HCT116 (cell line): ENCODE measurements around the gene SYNDIG1. TPM values are rescaled to one million over a fixed set of nuclear protein-coding genes. Genes with fewer than 3 reads are reported as not detected.

Experiments
- ATAC-seq: fragments of 200-7000 bp; cut with Tn5 transposase; 2 replicates; pipeline ENCODE4 v1.9.1; 2020; ENCODE audit warnings: mild to moderate bottlenecking, moderate library complexity
- BruUV-seq: library from RNA; stranded (reverse); fragments of 400-500 nt; replicated peaks from 2 replicates; lab custom pipeline; 2021; lab: Mats Ljungman, UMichigan
- CTCF ChIA-PET: fragments of 300-600 bp; sonication (Branson Sonifier 250); formaldehyde crosslinking; loops from one replicate; lab custom pipeline; 2021; ENCODE audit warnings: antibody characterized with exemption; lab: Charles Lee
- POLR2A ChIA-PET: fragments of 300-600, 350-600 bp; sonication (Branson Sonifier 250); formaldehyde crosslinking; loops from one replicate; lab custom pipeline; 2021; ENCODE audit warnings: antibody characterized with exemption; lab: Charles Lee
- RAD21 ChIA-PET, 2 experiments: fragments of 300-600 bp; sonication (Branson Sonifier 250); formaldehyde crosslinking; loops; one replicate each; lab custom pipeline; 2023; ENCODE audit warnings: low total read pairs in 2 of 2; ENCODE audit not compliant: uncharacterized antibody in 2 of 2, unreplicated experiment in 2 of 2, low non-redundant PET in 1 of 2; lab: Charles Lee
- DNase-seq: peaks from one replicate; pipeline ENCODE4 v3.0.0-alpha.2; 2010; ENCODE audit warnings: low read depth, low spot score
- H2AFZ ChIP-seq: fragments of 200-600 bp; shearing (Covaris generic), sonication (generic); 2 replicates; pipeline ENCODE4 v1.6.1; 2017; ENCODE audit warnings: low read depth, mixed run types, mixed read lengths, antibody characterized with exemption, low read length; ENCODE audit not compliant: poor library complexity, severe bottlenecking
- H3K27ac ChIP-seq: 2 replicates; pipeline ENCODE4 v1.5.1; 2012; ENCODE audit warnings: low read depth, low read length
- H3K27me3 ChIP-seq: fragments of 200-600 bp; sonication (generic); 2 replicates; pipeline ENCODE4 v1.6.1; 2016; ENCODE audit warnings: mixed run types, low read length, mixed read lengths; ENCODE audit not compliant: insufficient read depth
- H3K36me3 ChIP-seq, 2 experiments: fragments of 200-500 bp in 1 of 2; fragments of 200-600 bp in 1 of 2; sonication (Bioruptor generic) in 1 of 2; sonication (generic) in 1 of 2; 2 replicates each; pipeline versions ENCODE4 v1.5.1 to v1.6.1; 2014 to 2016; ENCODE audit warnings: low read length in 2 of 2, inconsistent platforms in 1 of 2, mixed read lengths in 1 of 2, mixed run types in 1 of 2; ENCODE audit not compliant: insufficient read depth in 2 of 2, control insufficient read depth in 1 of 2
- H3K4me1 ChIP-seq, 2 experiments: fragments of 200-600 bp in 1 of 2; sonication (generic) in 1 of 2; 2 replicates each; pipeline versions ENCODE4 v1.5.1 to v1.6.1; 2012 to 2017; ENCODE audit warnings: low read length in 2 of 2, inconsistent platforms in 1 of 2, mild to moderate bottlenecking in 1 of 2, mixed read lengths in 1 of 2, mixed run types in 1 of 2, moderate library complexity in 1 of 2; ENCODE audit not compliant: insufficient read depth in 2 of 2, control insufficient read depth in 1 of 2
- H3K4me2 ChIP-seq: fragments of 200-600 bp; sonication (generic); 2 replicates; pipeline ENCODE4 v1.6.1; 2017; ENCODE audit warnings: mixed run types, low read length, mixed read lengths
- H3K4me3 ChIP-seq, 2 experiments: fragments of 200-600 bp in 1 of 2; sonication (generic) in 1 of 2; replicated peaks in 1 of 2; 2 replicates each; pipeline ENCODE4 v1.5.1; 2011 to 2016; ENCODE audit warnings: low read length in 2 of 2, control low read depth in 1 of 2, low read depth in 1 of 2, mild to moderate bottlenecking in 1 of 2, mixed read lengths in 1 of 2, mixed run types in 1 of 2
- H3K79me2 ChIP-seq: fragments of 200-600 bp; sonication (generic); 2 replicates; pipeline ENCODE4 v1.6.1; 2017; ENCODE audit warnings: mild to moderate bottlenecking, mixed run types, low read length, moderate library complexity, mixed read lengths; ENCODE audit not compliant: insufficient read depth
- H3K9ac ChIP-seq: fragments of 200-600 bp; sonication (generic); 2 replicates; pipeline ENCODE4 v1.6.1; 2016; ENCODE audit warnings: low read length, mixed read lengths
- H3K9me2 ChIP-seq: fragments of 200-600 bp; sonication (generic), shearing (Covaris generic); 2 replicates; pipeline ENCODE4 v1.6.1; 2017; ENCODE audit warnings: mixed run types, mild to moderate bottlenecking, moderate library complexity; ENCODE audit not compliant: insufficient read depth
- H3K9me3 ChIP-seq, 2 experiments: fragments of 200-500 bp in 1 of 2; fragments of 200-600 bp in 1 of 2; sonication (Bioruptor generic) in 1 of 2; sonication (generic) in 1 of 2; 2 replicates each; pipeline ENCODE4 v1.6.1; 2014 to 2017; ENCODE audit warnings: low read length in 2 of 2, mixed read lengths in 2 of 2, inconsistent platforms in 1 of 2, low read depth in 1 of 2, mild to moderate bottlenecking in 1 of 2, mixed run types in 1 of 2, moderate library complexity in 1 of 2; ENCODE audit not compliant: control insufficient read depth in 1 of 2, insufficient read depth in 1 of 2
- H4K20me1 ChIP-seq: fragments of 200-600 bp; sonication (generic), shearing (Covaris generic); 2 replicates; pipeline ENCODE4 v1.6.1; 2017; ENCODE audit warnings: mixed run types, mild to moderate bottlenecking, moderate library complexity; ENCODE audit not compliant: insufficient read depth
- EGR1 ChIP-seq: IDR thresholded peaks from 2 replicates; pipeline ENCODE4 v1.6.1; 2012; ENCODE audit warnings: low read depth
- ELF1 ChIP-seq: IDR thresholded peaks from 2 replicates; pipeline ENCODE4 v1.6.1; 2012; ENCODE audit warnings: low read depth, borderline replicate concordance
- EZH2 ChIP-seq: fragments of 200-600 bp; sonication (generic); IDR thresholded peaks from 2 replicates; pipeline ENCODE4 v1.6.1; 2017; ENCODE audit warnings: antibody characterized with exemption, mixed run types
- JUND ChIP-seq: IDR thresholded peaks from 2 replicates; pipeline ENCODE4 v1.6.1; 2012
- POLR2A ChIP-seq: IDR thresholded peaks from 2 replicates; pipeline ENCODE4 v1.7.0; 2011; ENCODE audit warnings: borderline replicate concordance; ENCODE audit not compliant: insufficient read depth, insufficient read length; ENCODE audit errors: extremely low read depth
- TCF7L2 ChIP-seq: IDR thresholded peaks from 2 replicates; pipeline ENCODE4 v1.7.0; 2011; ENCODE audit warnings: borderline replicate concordance, inconsistent platforms; ENCODE audit not compliant: insufficient read depth, insufficient read length; ENCODE audit errors: extremely low read depth
- YY1 ChIP-seq: IDR thresholded peaks from 2 replicates; pipeline ENCODE4 v1.6.1; 2011; ENCODE audit warnings: low read length, low read depth, moderate library complexity, mild to moderate bottlenecking; ENCODE audit not compliant: insufficient replicate concordance; ENCODE audit errors: extremely low read depth
- intact Hi-C: fragments of 100-400 bp; cut with micrococcal nuclease; formaldehyde crosslinking; loops from 2 replicates; pipeline ENCODE4 v1.10.0; 2022
- total RNA-seq: library from RNA; stranded (reverse); gene quantifications from one replicate; pipeline ENCODE4 v1.2.1, GENCODE V29; 2021; ENCODE audit not compliant: unreplicated experiment
- TF ChIP-seq, protein P1 (sequence below): IDR thresholded peaks from 2 replicates; pipeline ENCODE4 v1.6.1; 2012

SYNDIG1 gene
- total RNA-seq, 1 experiment from 2014 or later, result not detected

GRCh38 chr20:24708411-24709295, 239.2 kb downstream of the SYNDIG1 start:
- no peaks in the 10 kb centered on the region for H3K36me3 ChIP-seq
- CTCF ChIA-PET, result no interaction called here
- H3K4me1 ChIP-seq, result no peaks in the 10 kb centered on the region
- ATAC-seq (no peak), DNase-seq (no peak)
- no peak overlapping the region for H3K4me2 ChIP-seq
- H2AFZ ChIP-seq, result no peak overlapping the region
- no peaks in the 10 kb centered on the region for H3K9me3 ChIP-seq
- POLR2A ChIA-PET, result no interaction called here
- H3K9ac ChIP-seq, result no peak overlapping the region
- H3K9me2 ChIP-seq, result no peaks in the 10 kb centered on the region
- no peak for TF ChIP-seq ELF1
- no peak for TF ChIP-seq EZH2
- TF ChIP-seq JUND, result no peak
- TF ChIP-seq, protein P1, sequence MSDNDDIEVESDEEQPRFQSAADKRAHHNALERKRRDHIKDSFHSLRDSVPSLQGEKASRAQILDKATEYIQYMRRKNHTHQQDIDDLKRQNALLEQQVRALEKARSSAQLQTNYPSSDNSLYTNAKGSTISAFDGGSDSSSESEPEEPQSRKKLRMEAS, result no peak
- TF ChIP-seq EGR1, result no peak
- TF ChIP-seq TCF7L2, result no peak
- no peak for TF ChIP-seq YY1
- no peak for TF ChIP-seq POLR2A
- no TSS peak for BruUV-seq
- intact Hi-C loops, result no loop called here
- RAD21 ChIA-PET, result no interaction called here
- H4K20me1 ChIP-seq, result no peaks in the 10 kb centered on the region
- peaks cover 38% of the 10 kb centered on the region for H3K27me3 ChIP-seq
- H3K79me2 ChIP-seq, result no peaks in the 10 kb centered on the region
- H3K4me3 ChIP-seq, result no peak overlapping the region
- no peak overlapping the region for H3K27ac ChIP-seq
